GM12874 (cell line): Measurements from ENCODE around the gene GABRB3.

ENCODE experiments used
- CTCF ChIP-seq: IDR thresholded peaks from 2 replicates; pipeline ENCODE4 v1.5.1; 2011; ENCODE audit warnings: low read depth, mild to moderate bottlenecking, control low read depth, low read length, moderate library complexity; ENCODE audit not compliant: insufficient read depth

The GABRB3 gene

DNA sequence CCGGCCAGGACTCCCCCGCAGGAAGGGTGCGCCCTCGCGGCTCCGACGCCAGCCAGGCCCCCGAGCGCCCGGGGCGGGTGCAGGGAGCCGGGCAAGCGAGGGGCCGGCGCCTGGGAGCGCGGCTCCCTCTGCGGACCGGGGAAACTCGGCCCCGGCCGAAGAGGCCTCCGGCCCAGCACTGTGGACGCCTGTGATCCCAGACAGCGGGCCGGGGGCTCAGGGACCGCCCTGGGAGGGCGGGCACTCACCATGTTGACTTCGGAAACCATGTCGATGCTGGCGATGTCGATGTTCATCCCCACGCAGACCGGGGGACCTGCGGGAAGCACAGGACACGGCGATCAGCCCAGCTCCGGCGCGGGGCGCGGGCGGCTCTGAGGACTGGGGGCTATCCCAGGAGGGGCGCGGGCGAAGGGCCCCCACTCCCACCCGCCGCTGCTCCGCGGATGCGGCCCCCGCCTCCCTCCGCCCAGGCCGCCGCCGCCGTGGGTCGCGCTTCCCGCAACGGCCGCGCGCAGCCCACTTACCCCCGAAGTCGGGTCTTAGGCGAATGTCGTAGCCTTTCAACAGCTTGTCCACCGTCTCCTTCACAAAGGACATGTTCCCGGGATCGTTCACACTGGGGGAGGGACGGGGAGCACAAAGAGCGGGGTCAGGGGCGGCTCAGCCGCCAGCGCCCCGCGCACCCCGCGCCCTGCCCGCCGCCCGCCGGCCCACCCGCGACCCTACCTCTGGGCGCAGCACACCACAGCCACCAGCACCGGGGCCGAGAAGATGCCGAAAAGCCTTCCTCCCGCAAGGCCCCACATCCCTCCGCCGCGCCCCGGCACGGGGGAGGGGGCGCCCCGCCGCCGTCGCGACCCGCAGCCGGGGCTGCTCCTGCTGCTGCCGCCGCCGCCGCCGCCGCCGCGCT, at the start of gene GABRB3:
Gene GABRB3, minus strand, starts transcription at position 913 of the 913 bp plus-strand sequence.
- no peak for TF ChIP-seq CTCF

- TF ChIP-seq CTCF: no peak
These were observed 34.9 kb upstream of the GABRB3 start for GRCh38 chr15:26807517-26808427.

GRCh38 chr15:26806574-26806973, 33.7 kb upstream of the GABRB3 start:
- no peak for TF ChIP-seq CTCF

- no peak for TF ChIP-seq CTCF
These were observed 33.3 kb upstream of the GABRB3 start for GRCh38 chr15:26806151-26806550.

DNA sequence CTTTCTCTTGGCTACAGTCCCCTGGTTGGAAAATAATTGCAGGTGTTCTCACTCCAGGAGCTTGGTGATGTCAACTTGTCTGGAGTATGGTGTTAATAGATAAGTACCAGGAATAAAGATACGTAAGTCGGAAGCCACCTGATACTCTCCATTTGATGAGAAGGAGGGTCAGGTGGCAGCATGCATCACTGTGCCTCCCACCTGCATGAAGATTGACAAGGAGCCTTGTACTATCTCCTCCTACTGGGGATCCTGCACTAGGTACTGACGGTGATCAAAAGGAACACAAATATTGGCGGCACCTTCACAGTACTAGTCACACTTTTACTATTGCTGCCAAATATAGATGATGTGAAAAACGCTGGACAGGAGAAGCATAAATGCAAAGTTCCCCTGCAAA, 32.6 kb upstream of the GABRB3 start:
- TF ChIP-seq CTCF: no peak

GRCh38 chr15:26804063-26804804, 31.4 kb upstream of the GABRB3 start:
- TF ChIP-seq CTCF: no peak

- no peak for TF ChIP-seq CTCF
These were observed 17.3 kb upstream of the GABRB3 start for GRCh38 chr15:26790118-26790517.
